HepG2 (cell line): ENCODE measurements around the gene ARHGDIA. TPM values are rescaled to one million over a fixed set of nuclear protein-coding genes. Genes with fewer than 3 reads are reported as not detected.

ENCODE experiments used
- ARNT2 ChIP-seq: sonication (generic); formaldehyde crosslinking; IDR thresholded peaks from 2 replicates; pipeline ENCODE4 v1.8.0; 2022; ENCODE audit warnings: mild to moderate bottlenecking, low read depth, missing genetic modification reagents, moderate library complexity
- DNMT3B ChIP-seq: conservative IDR thresholded peaks from 2 replicates; pipeline ENCODE4 v1.6.1; 2016; ENCODE audit warnings: missing biosample characterization, control low read depth
- EED ChIP-seq: sonication (generic); formaldehyde crosslinking; IDR thresholded peaks from 2 replicates; pipeline ENCODE4 v1.5.0; 2020; ENCODE audit warnings: mild to moderate bottlenecking, missing genetic modification reagents
- GFI1 ChIP-seq: sonication (generic); formaldehyde crosslinking; IDR thresholded peaks from 2 replicates; pipeline ENCODE4 v1.5.0; 2020; ENCODE audit warnings: missing genetic modification reagents, mild to moderate bottlenecking, borderline replicate concordance
- KLF11 ChIP-seq: IDR thresholded peaks from 2 replicates; pipeline ENCODE4 v1.6.1; 2016; ENCODE audit warnings: missing compliant biosample characterization
- KLF16 ChIP-seq, 2 experiments: sonication (generic) in 1 of 2; formaldehyde crosslinking in 1 of 2; IDR thresholded peaks; 2 replicates each; pipeline versions ENCODE4 v1.6.1 to v1.8.0; 2016 to 2023; ENCODE audit warnings: missing genetic modification reagents in 2 of 2, missing compliant biosample characterization in 1 of 2
- MAZ ChIP-seq, 2 experiments: sonication (generic) in 1 of 2; formaldehyde crosslinking in 1 of 2; IDR thresholded peaks; 2 replicates each; pipeline versions ENCODE4 v1.5.0 to v1.6.1; 2012 to 2020; ENCODE audit warnings: low read depth in 2 of 2, mild to moderate bottlenecking in 2 of 2, borderline replicate concordance in 1 of 2, improper control_type of control experiment in 1 of 2, low read length in 1 of 2, missing genetic modification reagents in 1 of 2, moderate library complexity in 1 of 2
- MTA3 ChIP-seq: sonication (generic); formaldehyde crosslinking; IDR thresholded peaks from 2 replicates; pipeline ENCODE4 v1.4.0; 2020; ENCODE audit warnings: missing genetic modification reagents
- NR2F6 ChIP-seq, 2 experiments: IDR thresholded peaks; 2 replicates each; pipeline ENCODE4 v1.6.1; 2016; ENCODE audit warnings: antibody characterized with exemption in 1 of 2, mild to moderate bottlenecking in 1 of 2
- U2AF1 ChIP-seq: fragments of 200-400 bp; formaldehyde crosslinking; optimal IDR thresholded peaks from 2 replicates; pipeline ENCODE3; 2017; ENCODE audit warnings: mild to moderate bottlenecking, low read depth, low read length
- ZNF446 ChIP-seq: sonication (generic); formaldehyde crosslinking; IDR thresholded peaks from 2 replicates; pipeline ENCODE4 v1.5.0; 2020; ENCODE audit warnings: mild to moderate bottlenecking, missing genetic modification reagents
- ZNF687 ChIP-seq: sonication (generic); formaldehyde crosslinking; IDR thresholded peaks from 2 replicates; pipeline ENCODE4 v1.5.1; 2020; ENCODE audit warnings: mild to moderate bottlenecking, missing genetic modification reagents, moderate library complexity
- ZNF749 ChIP-seq: sonication (generic); formaldehyde crosslinking; IDR thresholded peaks from 2 replicates; pipeline ENCODE4 v1.8.0; 2022; ENCODE audit warnings: mild to moderate bottlenecking, missing genetic modification reagents, moderate library complexity, borderline replicate concordance
- ZNF782 ChIP-seq: sonication (generic); formaldehyde crosslinking; IDR thresholded peaks from 2 replicates; pipeline ENCODE4 v1.4.0; 2020; ENCODE audit warnings: missing genetic modification reagents, mild to moderate bottlenecking, borderline replicate concordance
- polyA plus RNA-seq, 8 experiments: library from polyadenylated mRNA; depleted of rRNA in 3 of 8; stranded (reverse) in 7 of 8; unstranded in 1 of 8; fragments of >200 nt; fragmentation: Illumina TruSeq in 4 of 8; extraction: Trizol in 4 of 8; gene quantifications; 2 replicates each; pipeline versions ENCODE4 v1.2.1 to v1.2.3, GENCODE V29; 2011 to 2016; ENCODE audit warnings: low read depth in 4 of 8, missing spikeins in 1 of 8, mixed read lengths in 1 of 8; ENCODE audit not compliant: insufficient read depth in 1 of 8
- total RNA-seq, 5 experiments: library from RNA; depleted of rRNA; stranded (reverse); fragments of >200 nt; fragmentation: Illumina TruSeq; extraction: Trizol; gene quantifications; 2 replicates each; pipeline ENCODE4 v1.2.3, GENCODE V29; 2016; ENCODE audit warnings: low read depth in 1 of 5
- TF ChIP-seq, protein P1 (sequence below): sonication (generic); formaldehyde crosslinking; IDR thresholded peaks from 2 replicates; pipeline ENCODE4 v1.5.0; 2020; ENCODE audit warnings: mild to moderate bottlenecking, missing genetic modification reagents, borderline replicate concordance
- TF ChIP-seq, protein P2 (sequence below): sonication (generic); formaldehyde crosslinking; conservative IDR thresholded peaks from 2 replicates; pipeline ENCODE4 v1.4.0; 2020; ENCODE audit warnings: mild to moderate bottlenecking, missing genetic modification reagents, moderate library complexity

The ARHGDIA gene
- total and polyA plus RNA-seq, 2 of the 13 experiments (the other 11 are each of a cell fraction or from before 2014, with no cell fraction given), result 40.0 to 64.0 TPM

DNA sequence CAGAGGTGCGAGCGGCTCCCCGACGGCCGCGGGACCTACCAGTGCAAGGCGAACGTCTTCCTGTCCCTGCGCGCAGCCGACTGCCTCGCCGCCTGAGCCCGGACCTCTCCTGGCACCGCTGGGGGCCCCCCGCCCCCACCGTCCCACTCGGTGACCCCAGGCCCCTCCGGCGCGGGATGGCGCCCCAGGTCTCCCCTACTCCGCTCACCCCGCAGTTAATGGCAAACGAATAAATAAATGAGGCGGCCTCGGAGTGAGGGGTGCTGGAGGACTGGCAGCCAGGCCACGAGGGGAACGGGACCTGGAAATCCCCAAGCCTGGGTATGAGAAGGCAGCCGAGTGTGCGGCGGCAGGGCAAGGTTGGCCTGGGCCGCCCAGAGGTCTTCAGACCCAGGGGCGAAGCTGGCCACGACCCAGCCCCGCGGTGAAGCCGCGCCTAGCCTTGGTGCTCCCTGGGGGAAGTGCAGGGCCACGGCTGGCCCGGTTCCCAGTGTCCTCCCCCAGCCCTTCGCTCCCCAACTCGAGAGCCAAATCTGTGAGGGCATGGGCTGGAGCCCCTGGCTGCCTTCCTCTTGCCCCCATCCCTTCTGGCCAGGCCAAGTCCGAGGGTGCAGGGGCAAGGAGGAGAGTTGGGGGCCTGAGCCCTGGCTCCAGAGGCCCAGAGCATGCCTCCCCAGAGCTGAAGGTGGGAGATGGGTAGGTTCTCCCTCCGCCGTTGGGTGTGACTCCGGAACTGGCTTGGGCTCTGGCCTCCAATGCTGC, 31.7 kb upstream of the ARHGDIA start (continued):
- TF ChIP-seq, protein P1, sequence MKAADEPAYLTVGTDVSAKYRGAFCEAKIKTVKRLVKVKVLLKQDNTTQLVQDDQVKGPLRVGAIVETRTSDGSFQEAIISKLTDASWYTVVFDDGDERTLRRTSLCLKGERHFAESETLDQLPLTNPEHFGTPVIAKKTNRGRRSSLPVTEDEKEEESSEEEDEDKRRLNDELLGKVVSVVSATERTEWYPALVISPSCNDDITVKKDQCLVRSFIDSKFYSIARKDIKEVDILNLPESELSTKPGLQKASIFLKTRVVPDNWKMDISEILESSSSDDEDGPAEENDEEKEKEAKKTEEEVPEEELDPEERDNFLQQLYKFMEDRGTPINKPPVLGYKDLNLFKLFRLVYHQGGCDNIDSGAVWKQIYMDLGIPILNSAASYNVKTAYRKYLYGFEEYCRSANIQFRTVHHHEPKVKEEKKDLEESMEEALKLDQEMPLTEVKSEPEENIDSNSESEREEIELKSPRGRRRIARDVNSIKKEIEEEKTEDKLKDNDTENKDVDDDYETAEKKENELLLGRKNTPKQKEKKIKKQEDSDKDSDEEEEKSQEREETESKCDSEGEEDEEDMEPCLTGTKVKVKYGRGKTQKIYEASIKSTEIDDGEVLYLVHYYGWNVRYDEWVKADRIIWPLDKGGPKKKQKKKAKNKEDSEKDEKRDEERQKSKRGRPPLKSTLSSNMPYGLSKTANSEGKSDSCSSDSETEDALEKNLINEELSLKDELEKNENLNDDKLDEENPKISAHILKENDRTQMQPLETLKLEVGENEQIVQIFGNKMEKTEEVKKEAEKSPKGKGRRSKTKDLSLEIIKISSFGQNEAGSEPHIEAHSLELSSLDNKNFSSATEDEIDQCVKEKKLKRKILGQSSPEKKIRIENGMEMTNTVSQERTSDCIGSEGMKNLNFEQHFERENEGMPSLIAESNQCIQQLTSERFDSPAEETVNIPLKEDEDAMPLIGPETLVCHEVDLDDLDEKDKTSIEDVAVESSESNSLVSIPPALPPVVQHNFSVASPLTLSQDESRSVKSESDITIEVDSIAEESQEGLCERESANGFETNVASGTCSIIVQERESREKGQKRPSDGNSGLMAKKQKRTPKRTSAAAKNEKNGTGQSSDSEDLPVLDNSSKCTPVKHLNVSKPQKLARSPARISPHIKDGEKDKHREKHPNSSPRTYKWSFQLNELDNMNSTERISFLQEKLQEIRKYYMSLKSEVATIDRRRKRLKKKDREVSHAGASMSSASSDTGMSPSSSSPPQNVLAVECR, result 0 out of 2 replicates have a peak, but pooled peaks have one; percentile 1
- TF ChIP-seq KLF11 (CRISPR knock-in tag), result no peak
- TF ChIP-seq DNMT3B (CRISPR knock-in tag), result no peak
- peak; percentile 35 for TF ChIP-seq ARNT2 (CRISPR knock-in tag)
- no peak for TF ChIP-seq MAZ (IDR thresholded peaks at IDR 0.05; ENCODE audit: borderline replicate concordance, low read depth, low read length)
- TF ChIP-seq MAZ (CRISPR knock-in tag; IDR thresholded peaks at IDR 0.05; ENCODE audit: low read depth), result peak; percentile 42; the same call in 1 of the 2 replicates
- no peak; the same call in 1 of the 2 replicates for TF ChIP-seq ZNF446
- no peak for TF ChIP-seq KLF16 (CRISPR knock-in tag; IDR thresholded peaks at IDR 0.05)
- 0 out of 2 replicates have a peak, but pooled peaks have one; percentile 31 for TF ChIP-seq ZNF749
- TF ChIP-seq NR2F6 (IDR thresholded peaks at IDR 0.05), result no peak
- TF ChIP-seq NR2F6 (CRISPR knock-in tag; IDR thresholded peaks at IDR 0.05), result peak; percentile 22; the same call in 1 of the 2 replicates
- peak; percentile 49 for TF ChIP-seq ZNF687 (CRISPR knock-in tag)
- no peak for TF ChIP-seq U2AF1
- TF ChIP-seq EED (CRISPR knock-in tag), result peak; percentile 70; the same call in 1 of the 2 replicates
- TF ChIP-seq ZNF782, result no peak
- TF ChIP-seq, protein P2, sequence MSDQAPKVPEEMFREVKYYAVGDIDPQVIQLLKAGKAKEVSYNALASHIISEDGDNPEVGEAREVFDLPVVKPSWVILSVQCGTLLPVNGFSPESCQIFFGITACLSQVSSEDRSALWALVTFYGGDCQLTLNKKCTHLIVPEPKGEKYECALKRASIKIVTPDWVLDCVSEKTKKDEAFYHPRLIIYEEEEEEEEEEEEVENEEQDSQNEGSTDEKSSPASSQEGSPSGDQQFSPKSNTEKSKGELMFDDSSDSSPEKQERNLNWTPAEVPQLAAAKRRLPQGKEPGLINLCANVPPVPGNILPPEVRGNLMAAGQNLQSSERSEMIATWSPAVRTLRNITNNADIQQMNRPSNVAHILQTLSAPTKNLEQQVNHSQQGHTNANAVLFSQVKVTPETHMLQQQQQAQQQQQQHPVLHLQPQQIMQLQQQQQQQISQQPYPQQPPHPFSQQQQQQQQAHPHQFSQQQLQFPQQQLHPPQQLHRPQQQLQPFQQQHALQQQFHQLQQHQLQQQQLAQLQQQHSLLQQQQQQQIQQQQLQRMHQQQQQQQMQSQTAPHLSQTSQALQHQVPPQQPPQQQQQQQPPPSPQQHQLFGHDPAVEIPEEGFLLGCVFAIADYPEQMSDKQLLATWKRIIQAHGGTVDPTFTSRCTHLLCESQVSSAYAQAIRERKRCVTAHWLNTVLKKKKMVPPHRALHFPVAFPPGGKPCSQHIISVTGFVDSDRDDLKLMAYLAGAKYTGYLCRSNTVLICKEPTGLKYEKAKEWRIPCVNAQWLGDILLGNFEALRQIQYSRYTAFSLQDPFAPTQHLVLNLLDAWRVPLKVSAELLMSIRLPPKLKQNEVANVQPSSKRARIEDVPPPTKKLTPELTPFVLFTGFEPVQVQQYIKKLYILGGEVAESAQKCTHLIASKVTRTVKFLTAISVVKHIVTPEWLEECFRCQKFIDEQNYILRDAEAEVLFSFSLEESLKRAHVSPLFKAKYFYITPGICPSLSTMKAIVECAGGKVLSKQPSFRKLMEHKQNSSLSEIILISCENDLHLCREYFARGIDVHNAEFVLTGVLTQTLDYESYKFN (CRISPR knock-in tag), result no peak
- TF ChIP-seq GFI1 (CRISPR knock-in tag), result 0 out of 2 replicates have a peak, but pooled peaks have one; percentile 53
- no peak for TF ChIP-seq MTA3 (CRISPR knock-in tag)
